ENCODE results near the gene SERPINH1.
A peak's percentile ranks its signal among the peaks of the same experiment; 100 is the strongest.

Gene SERPINH1

DNA sequence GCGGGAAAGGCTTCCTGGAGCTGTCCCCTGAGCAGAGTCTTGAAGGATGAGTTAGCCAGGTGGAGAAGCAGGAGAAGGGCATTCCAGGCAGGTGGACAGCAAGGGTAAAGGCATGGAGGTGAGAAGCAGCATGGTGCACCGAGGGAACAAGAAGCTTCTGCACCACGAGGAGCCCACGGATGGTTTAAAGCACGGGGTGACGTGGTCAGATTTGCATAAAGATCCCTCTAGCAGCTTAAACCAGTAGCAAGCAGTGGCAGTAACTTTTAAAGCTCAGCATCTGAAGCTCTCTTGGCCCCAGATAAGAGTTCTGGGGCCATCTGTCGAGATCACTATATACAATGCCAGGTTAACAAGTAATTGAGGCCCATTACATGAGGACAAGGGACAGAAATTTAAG is 36.8 kb downstream of the SERPINH1 start:
- DNase-seq: no peak

DNA sequence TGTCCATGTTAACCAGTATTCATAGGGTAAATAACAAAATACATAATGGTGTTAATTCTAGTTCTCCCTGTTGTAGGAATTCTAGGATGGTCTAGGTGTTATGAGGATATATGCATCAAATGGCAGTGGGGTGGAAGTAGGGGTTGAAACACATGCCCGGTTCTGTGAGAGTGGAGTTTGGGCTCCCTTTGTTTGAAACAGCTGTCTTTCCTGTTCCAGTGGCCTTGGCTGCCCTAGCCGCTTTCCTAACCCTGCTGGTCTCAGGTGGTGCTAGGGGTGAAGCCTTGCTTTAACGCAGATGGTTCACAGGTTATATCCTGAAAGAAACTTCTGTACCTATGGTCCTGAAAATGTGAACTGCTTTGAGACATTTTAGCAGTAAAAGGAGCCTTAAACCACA is 38.3 kb downstream of the SERPINH1 start:
- no peak for DNase-seq

DNA sequence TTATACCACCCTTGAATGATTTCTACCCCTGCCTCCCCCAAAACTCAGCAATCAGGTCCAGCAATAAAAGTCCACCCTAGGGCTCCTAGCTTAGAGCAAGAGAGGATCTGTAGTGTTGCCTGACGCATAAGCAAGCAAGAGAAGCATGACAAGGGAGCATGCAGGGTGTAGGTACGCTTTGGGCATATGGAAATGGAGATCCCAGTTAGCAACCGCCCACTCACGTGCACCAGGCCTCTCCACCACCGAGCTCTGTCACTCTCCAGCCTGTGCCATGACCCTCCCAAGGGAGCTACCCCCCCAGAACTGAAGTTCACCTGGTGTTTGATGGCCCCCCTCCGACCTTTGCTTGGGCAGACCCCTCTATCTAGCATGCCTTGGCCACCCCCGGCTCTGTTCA is 39.4 kb downstream of the SERPINH1 start:
- no peak for DNase-seq

DNA sequence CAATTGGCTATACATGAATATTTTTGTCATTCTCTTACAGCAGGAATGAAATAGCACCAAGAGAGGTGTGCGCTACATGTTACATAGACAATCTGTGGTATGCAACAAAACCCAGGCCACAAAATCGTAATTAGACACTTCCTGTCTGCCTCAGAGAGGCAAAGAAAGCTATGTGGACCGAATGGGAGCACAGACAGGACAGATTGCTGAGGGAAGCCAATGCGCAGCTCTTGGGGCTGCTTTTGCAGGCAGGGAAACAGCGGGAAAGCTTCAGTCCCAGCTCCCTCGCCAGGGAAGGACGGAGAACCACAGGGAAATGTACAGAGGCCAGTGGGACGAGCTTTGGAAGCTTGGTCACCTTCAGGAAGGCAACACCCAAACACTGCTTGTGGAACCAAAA is 40.9 kb downstream of the SERPINH1 start:
- DNase-seq: no peak

DNA sequence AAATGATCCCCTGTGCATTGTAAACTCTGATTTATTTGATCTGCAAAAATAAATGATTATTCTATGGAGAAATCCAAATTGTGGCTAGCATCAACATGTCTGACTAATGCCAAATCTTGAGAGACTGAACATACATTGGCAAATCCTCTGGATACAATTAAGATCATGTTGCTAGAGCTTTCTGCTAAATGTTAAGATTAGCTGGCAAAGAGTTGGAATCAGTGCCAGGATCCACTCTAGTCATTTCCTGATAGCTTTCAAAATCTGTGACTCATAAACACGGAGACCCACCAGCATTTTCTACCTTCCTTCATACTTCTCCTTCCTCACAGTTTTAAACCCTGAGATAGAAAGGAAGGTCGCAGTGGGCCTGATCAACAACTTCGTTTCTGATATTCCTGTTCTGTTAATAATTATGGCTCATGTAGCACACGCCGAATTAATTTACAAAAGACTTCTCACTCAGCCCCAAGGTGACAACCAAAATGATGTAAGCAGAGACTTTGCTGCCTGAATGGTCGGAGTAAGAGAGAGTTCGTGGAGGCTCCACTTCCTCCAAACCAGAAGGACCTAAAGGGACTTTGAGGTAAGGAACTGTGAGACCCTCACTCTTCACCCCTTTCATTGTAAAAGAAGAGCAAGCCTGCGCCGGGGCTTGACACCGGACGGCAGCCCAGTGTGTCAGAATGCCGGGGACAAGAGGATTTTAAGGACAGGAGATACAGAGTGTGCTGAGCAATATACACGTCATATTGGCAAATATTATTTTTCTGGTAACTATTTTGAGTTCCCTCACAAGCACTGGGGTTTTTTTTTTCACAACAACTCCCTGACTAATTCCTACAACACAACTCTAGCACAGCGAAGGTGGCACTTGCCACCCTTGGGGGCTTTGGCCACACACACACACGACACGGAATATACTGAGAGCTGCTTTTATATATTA is 42.0 kb downstream of the SERPINH1 start:
- peak; percentile 7 to 44 (median 34) for DNase-seq

DNA sequence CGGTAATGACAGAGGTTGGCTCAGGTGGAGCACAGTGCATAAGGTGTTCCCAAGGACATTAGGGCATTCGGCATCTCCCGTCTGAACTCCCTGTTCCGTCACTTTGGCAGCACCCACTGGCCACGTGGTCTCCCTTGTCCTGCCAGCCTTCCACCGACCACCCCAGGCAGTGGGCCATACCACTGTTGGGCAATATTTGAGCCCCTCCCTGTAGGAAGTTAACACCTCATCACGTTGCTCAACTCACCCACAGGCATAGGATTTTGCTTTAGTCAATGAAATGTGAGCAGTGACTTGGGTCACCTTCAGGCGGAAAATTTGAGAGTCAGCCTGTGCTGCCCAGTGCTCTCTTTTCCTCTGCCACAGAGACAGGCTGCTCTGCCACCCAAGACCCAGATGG is 44.0 kb downstream of the SERPINH1 start:
- DNase-seq: no peak

DNA sequence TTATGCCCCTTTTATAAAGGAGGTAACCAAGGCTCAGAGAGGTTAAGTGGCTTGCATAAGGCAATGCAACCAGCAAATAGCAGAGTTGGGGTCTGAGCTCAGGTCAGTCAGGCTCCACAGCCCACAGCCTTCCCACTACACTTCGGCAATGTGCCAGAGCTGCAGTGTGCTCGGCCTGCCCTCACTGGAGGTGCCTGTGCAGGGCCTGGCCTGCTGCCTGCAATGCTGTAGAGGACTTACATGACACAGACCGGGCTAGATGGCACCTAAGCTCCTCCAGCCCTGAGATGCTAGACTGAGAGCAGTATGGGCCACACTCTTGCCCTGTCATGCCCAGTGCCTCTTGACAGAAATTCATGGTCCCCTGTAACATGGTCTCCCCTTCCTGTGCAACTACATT is 49.8 kb downstream of the SERPINH1 start:
- no peak for DNase-seq

DNA sequence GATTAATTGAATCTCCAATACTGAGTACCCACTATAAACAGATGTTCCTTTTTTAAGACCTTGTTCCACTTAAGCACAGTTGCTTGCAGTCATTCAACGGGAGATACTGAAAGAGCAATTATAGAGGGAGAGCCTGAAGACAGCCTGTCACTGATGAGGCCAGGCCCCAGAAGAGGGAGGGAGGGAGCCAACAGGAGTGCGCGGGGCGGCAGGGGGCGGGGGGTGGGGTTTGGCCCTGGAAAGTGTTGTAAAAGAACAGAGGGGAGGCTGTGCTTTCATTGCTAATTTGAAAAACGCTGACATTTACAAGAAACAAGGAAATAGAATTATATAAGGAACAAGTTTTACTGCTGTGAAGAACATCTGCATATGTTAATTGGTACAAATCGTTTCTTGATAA is 53.7 kb downstream of the SERPINH1 start:
- no peak for DNase-seq

DNA sequence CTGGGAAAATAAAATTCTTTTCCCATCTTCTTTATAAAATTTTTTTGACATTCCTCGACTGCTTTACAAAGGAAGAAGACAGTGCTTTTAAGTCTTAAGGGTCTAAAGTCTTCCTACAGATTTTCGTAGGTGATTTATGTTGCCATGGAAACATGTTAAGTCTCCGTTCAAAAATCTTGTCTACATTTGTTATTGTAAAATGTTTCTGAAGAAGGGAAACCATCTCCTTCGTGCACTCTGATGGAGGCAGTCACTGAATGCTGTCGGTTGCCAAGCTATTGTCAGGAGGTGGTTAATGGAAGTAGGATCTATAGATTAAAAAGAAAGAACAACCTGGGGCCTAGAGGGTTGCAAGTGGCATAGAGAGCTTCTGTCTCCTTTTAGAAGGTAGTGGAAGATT is 54.2 kb downstream of the SERPINH1 start:
- no peak for DNase-seq

Measured in suppressor macrophage (primary cell).